Activated CD4-positive, CD25-positive, alpha-beta regulatory T cell treated with anti-CD3 and anti-CD28 coated beads, Interleukin-2, amount 50 U/mL, for 72 hours (primary cell): ENCODE results near the gene HOXC9.
"Not testable (repeated sequence)": the region's sequence is repeated elsewhere in the genome, so short reads cannot be mapped to it uniquely, and the experiment has no call there.

Source experiments
- DNase-seq: peaks from one replicate; pipeline ENCODE4 v3.0.0; 2021

HOXC9 gene

DNA sequence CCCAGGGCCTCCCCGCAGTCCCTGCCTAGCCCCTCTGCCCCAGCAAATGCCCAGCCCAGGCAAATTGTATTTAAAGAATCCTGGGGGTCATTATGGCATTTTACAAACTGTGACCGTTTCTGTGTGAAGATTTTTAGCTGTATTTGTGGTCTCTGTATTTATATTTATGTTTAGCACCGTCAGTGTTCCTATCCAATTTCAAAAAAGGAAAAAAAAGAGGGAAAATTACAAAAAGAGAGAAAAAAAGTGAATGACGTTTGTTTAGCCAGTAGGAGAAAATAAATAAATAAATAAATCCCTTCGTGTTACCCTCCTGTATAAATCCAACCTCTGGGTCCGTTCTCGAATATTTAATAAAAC is 30.5 kb downstream of the HOXC9 start:
- no peak for DNase-seq

DNA sequence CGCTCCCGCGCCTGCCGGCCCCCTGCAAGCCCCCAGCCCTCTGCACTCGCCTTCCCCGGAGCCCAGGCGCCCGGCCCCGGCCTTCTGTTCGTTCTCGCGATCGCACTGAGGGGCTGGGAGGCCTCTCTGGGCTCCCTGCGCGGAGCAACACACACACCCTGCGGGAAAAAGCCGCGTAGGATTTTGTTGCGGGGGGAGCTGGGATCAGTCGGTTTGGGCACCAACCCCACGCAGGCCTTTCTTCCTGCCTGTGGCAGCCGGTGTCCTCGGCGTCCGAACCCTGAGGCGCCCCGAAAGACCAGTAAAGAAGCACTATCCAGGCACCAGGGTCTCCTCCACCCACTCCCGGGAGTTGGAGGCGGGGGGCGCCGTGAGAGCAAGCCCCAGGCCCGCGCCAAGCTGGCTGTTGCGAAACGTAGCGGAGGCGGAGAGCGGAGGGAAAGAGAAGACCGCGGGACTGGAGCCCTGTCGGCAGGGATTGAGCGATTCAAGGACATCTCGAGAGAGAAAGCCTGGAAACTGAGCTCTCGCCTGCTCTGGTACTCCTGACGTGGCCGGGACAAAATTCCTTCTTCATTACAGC is 31.0 kb downstream of the HOXC9 start:
- no peak for DNase-seq

DNA sequence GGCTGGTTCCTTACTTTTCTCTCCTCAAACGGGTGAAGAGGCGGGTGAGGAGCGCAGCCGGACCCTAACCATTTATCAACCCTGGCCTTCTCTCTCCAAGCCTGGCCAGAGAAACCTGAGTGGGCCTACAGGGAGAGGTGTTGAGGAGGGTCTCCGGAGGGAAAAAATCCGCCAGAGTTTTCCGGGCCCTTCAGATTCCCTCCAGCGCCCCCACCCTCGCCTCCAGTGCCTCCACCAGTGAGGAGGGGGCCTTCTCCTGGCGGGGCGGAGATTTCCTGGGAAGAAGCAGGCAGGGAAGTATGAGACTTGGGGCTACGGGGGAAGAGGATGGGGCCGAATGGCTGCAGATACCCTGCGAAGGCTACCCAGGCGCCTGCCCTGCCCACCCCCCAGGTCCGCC is 31.5 kb downstream of the HOXC9 start:
- no peak for DNase-seq

DNA sequence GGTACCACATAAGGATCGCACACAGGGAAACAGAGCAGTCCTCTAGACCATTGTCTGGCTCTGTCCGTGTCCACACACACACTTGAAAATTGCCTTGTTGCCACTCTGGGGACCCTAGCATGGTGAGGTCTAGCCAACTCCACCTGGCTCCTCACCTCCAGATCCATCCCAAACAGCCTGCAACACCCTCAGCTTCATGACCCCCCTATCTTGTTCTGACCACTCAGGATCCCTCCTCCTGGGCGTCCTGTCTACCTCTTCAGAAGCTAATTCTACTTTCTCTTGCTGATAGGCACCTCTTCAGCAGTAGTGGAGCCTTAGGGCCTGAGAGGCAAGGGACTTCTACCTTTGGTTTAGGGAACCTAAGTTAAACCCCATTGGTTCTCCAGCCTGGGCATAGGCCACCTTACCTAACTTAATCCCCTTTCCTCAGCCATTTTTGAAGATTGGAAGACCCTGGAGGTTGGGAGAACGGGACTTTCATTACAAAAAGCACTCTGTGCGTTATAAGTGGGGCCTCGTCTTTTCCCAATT is 32.2 kb downstream of the HOXC9 start:
- DNase-seq, result no peak

DNA sequence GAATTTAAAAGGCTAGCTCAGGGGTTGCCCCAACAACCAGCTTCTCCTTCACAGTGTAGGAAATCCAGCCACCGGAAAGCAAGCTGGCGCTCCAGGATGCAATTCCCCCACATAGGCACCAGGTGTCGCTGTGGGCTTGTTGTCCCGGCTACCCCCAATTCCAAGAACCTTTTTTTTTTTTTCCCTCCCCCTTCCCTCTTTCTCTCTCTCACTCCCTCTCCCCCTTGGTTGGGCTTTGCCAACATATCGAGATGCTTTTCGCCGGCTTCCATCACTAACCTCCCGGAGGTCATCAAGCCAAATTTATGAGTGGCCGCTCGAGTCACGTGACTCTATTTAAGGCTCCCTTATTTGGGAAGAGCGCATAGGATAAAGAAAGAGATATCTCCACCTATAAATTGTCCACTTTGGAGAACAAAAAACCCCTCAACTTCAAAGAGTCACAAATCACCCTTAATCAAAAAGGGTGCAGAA is 32.7 kb downstream of the HOXC9 start, which contains the start of gene HOXC5:
TSS of gene HOXC5 (plus strand) at position 424 of the 474 bp plus-strand sequence. CDS start 73 bp downstream, outside the sequence.
- DNase-seq, result peak; percentile 62

DNA sequence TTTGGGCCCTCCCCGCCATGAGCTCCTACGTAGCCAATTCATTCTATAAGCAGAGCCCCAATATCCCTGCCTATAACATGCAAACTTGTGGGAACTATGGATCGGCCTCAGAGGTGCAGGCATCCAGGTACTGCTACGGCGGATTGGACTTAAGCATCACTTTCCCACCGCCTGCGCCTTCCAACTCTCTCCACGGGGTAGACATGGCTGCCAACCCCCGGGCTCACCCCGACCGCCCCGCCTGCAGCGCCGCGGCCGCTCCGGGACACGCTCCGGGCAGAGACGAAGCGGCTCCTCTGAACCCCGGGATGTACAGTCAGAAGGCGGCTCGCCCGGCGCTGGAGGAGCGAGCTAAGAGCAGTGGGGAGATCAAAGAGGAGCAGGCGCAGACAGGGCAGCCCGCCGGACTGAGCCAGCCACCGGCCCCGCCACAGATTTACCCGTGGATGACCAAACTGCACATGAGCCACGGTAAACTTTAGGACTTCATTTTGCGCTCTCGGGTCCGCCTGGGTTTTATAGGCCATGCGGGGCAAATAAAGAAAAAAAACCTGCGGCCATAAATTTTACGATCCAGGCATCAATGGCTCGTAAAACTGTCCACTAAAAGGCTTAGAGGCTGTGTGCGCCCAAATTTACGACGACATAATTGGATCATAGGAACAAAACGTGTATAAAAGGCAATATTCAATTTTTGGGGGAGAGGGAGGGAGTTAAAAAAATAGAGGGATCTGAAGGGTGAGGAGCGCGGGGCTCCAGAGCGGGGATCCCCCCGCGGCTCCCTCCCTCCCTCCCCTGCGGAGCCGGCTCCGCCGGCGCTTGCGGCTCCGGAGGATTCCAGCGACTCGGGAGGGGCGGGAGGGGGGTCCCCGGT is 33.4 kb downstream of the HOXC9 start:
- no peak for DNase-seq

DNA sequence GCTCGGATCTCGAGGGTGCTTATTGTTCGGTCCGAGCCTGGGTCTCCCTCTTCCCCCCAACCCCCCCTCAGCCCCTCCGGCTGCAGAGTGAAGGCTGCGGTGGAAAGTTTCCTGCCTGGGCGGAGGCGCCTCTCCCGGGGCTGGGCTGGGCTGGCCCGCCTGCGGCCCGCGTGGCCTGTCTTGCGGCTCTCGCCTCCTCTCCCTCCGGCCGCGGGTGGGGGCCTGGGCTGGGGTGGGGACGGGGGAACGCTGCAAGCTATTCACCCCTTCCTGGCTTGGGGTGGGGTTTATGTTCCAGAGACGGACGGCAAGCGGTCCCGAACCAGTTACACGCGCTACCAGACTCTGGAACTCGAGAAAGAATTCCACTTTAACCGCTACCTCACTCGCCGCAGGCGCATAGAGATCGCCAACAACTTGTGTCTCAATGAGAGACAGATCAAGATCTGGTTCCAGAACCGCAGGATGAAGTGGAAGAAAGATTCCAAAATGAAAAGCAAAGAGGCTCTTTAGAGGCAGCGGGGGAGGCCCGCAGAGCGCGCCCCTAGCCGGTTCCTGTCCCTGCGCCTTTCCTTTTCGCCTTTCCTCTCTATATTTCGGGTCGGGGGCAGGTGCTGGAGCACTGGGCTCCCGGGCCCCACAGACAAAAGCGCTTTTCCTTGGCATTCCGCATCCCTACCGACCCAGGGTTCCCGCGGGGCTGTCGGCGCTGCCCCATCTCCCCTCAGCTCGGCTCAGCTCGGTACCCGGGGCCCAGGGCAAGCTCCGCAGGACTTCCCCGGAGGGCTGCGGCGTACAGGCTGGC is 34.2 kb downstream of the HOXC9 start:
- no peak for DNase-seq

DNA sequence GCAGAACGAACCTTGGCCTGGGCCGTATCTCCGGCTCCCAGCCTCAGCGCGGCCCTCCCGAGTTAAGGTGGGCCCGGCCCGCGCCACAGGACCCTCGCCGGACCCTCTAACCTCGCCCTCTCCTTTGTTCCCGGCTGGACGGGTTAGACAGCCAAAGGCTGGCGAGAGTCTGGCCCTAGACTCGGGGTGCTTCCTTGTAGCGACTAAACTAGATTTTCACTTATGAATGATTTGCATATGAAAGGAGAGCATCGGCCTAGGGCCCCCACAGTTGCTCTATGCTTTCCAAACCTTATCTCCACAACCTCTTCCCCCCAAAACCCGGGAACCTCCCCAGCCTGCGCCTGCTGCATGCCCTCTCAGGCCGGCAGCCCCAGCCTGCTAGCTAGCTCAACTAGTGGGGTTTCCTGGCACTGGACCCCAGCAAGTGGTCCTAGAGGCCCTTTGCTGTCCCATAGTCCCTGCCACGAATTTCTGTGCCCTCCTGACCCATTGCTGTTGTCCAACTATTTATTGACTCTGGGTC is 34.9 kb downstream of the HOXC9 start:
- no peak for DNase-seq

DNA sequence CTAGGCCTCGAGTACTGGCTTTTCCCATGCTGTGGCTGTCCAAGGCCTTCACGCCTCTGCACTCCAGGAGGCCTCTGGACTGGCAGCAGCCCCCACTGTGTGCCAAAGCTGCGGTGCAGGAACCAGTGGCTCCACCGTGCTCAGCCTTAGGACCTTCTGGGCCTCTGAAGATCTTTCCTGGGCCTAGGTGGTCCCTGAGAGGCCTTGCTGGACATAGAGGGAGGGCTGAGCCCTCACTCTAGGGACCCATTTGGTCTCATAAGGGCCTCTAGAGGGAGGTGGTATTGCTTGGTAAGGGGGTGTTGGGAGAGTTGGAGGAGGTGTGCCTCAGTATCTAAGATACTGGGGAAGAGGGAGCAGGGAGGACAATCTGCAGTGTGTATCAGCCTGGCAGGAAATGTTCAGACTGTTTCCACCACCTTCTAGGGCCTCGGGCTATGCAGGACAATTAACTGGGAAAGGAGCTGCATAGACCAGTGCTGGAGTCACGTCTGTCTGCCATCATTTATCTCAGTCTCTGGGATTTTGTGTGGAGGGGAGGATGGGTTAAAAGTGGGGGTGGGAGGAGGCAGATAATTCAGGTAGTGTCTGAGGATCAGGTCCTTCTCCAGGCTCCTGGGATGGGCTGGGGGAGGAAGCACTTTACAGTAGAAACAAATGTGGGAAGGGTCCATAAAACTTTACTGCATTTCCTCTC is 35.8 kb downstream of the HOXC9 start:
- no peak for DNase-seq

DNA sequence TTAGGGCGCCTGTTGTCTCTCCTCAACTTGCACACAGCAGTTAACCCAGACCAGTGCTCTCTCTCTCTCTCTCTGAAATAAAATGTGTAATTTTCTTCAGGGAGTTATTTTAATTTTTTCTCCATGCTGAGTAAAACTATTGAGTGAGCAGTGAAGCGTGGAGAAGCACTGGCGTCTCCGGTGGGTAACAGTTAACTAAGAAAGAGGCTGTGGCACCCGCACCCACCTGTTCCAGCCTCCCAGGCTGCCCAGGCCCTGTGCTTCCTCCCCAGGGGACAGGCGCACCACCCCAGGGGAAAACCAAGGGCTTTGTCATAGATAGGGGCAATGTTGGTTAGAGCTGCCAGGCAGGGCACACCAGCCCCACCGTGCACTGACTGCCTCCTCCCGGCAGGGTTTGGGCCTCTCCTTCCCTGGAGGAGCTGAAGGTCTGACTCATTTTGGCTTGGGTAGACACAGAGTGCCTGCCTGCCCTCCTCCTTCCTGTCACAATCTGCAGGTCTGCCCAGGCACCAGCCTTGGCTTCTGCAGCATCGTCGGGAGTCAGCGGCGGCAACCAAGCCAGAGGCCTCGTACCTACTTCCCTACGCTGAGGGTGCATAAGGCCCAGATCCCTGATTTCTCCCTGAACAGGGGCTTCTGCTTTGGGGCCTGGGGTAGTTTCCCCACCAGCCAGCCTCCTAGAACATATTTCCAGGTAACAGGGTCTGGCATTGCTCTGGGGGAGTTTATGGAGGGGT is 36.8 kb downstream of the HOXC9 start:
- no peak for DNase-seq

DNA sequence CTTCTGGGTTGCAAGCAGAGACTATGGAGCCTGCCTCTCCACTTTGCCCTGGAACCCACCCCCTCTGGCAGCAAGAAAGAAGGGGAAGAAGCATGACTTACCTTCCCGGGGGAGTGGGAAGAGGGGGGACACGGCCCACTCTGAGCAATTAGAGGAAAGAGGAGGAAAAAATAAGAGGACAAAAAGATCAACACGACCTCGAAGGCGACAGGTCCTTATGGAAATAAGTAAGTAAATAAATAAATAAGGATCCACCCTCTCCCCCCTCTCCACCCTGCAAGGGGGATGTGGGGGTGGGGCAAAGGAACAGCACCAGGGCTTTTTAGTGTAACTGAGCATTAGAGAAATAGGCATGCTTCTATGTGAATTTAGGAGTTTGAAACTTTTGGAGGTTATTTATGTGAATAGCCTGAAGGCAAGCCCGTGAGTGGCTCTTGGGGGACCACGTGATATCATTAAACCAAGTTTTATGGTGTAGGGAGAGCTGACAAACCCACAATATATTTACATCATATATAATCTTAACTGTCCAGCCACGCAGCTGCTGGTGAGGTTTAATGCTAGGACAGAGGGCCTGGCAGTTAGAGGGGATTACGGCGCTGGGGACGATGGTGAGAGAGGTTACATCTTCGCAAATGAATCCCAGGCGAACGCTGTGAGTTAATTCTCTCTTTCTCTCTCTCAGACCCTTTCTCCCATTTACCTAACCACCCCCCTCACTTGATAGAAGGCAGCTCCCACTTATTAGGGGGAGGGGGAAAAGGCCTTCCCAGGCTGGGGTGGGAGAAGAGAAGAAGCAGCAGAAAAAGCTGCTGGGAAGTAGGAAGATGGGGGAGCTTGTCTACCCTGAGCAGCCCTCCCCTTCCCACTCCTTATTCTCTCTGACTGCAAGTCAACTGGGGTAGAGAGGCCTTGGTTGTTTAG is 37.7 kb downstream of the HOXC9 start:
- DNase-seq, result no peak

DNA sequence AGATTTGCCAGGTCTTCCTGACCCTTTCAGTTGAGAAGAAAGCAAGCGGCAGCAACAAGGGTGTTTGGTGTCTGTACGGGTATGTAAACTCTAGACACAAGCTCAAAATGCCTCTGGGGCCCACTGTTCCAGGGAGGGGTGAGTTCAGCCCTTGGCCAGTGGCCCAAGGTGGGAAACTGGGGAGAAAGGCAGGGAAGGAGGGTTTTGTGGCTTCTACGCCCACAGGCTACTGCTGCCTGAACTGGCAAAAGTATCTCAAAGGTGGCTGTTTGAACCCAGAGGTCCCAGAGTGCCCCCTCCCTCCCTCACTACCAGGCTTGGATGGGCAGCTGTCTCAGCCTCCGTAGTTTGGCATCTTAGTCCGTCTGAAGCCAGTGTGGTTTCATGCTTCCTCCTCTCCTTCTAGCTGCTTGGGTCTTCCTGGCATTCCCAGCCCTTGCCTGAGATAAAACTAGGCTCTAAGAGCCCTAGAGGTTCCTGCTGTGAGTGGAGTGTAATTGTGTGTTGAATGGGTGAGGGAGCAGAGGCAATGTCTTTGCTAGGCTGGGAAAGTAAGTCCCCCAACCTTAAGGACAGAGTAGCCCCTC is 38.4 kb downstream of the HOXC9 start:
- DNase-seq, result no peak

DNA sequence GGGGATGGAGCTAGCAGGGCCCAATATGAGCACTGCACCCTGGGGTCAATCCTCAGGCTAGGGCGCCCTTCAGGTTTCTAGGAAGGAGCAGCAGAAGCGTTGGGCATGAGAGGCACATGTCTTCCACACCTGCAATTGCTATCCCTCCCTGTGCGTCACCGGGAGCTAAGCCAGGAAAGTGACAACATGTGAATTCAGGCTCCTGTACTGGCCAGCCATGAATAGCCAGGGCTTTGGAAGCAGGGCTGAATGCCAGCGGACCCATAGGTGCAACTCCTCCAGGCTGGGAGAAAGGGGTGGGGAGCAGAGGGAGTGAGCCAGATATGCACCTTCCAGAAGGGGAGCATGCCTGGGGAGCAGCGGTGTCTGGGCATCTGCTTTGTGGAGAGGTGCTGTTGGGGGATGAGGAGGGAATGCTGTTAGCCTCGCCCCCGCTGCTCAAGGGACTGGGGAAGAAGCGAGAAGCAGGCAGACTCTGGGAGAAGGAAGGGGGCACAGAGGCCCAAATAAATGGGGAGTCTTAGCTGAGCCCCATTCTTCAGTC is 39.0 kb downstream of the HOXC9 start:
- no peak for DNase-seq

DNA sequence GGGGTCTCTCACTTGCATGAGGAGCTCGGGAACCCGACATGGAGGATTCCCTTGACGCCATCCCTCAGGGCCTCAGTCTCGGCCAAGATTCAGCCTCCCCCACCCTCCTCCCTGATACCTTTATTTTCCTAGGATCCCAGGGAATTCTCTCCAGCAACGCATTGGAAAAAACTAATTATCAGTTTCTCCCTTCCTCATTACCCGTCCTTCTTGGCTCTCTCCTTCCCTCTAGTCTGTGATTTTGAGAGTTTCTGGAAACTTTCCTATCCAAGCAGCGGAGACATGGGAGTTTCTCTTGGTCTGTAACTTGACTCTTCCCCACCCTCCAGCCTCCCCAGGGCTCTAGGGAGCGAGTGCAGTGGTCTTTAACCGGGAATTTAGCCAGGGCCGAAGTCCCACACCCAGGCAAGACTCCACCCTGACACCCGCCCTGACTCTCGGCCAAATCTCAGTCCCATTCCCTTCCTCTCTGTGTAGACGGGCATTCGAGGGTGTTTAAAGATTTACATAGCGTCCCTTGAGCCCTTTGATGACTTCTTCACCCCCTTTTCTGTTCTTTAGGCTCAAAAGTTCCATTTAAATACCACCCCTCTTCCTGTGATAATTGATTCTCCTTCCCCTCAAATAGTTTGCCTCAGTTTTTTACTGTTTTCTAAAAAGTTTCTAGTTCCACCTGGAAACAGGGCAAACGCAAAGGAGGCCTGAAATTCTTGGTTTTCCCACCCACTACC is 39.6 kb downstream of the HOXC9 start:
- DNase-seq, result no peak

DNA sequence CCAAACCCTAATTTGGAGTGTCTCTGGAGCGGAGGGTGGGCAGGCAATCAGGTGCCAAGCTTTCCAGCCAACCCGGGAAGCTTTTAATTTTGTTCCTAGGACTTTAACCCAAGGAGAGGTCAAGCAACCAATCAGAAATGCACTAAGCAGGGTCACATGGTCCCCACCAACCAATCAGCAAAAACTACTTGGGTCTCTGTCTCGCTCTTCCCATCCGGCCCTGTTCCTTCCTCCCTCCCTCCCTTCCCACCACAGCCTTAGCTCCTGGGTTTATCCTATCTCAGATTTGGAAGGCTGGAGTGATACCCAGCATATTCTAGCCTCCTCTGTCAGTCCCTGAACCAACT is 40.2 kb downstream of the HOXC9 start:
- no peak for DNase-seq

DNA sequence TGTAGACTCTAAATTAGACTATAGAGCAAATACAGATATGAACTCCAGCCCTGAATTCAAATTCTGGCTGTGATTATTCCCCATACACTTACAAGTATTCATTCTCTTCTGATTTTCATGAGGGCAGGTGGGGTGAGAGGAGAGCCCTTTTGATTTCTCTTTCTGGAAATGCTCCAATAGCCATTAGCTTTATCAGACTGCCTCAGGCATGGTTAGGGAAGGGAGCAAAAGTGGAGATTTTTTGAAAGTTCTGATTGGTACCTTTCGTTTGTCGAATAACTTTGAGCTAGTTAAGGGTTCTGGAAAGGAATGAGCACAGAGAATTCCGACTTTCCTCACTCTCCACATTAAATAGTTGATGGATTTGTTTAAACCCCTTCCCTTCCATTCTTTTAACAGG is 40.7 kb downstream of the HOXC9 start:
- no peak for DNase-seq

DNA sequence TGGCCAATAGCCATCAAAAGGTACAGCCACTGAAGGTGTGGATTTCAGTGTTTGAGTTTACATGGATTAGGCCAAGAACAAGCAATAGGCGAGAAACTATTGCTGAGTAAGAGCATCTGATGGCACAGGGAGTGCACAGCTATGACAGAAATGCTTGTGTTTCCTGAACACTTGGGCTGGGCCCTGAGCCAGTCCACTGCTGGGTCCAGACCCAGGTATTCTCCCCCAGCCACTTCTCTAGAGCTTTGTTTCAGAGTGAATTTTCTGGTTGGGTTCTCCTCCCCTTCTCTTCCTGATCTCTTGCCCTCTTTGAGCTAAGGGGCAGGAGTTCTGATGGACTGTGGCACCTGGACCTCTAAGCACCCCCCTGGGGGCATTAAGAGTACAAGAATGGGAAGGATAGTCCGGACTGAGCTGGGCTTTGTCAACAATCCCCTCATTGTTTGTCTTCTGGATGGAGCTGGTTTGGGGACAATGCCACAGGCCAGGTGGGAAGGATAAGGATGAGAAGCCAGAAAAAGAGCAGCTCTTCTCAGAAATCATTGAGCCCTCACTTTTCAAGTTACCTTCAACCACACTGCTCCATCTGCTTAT is 41.2 kb downstream of the HOXC9 start:
- no peak for DNase-seq

DNA sequence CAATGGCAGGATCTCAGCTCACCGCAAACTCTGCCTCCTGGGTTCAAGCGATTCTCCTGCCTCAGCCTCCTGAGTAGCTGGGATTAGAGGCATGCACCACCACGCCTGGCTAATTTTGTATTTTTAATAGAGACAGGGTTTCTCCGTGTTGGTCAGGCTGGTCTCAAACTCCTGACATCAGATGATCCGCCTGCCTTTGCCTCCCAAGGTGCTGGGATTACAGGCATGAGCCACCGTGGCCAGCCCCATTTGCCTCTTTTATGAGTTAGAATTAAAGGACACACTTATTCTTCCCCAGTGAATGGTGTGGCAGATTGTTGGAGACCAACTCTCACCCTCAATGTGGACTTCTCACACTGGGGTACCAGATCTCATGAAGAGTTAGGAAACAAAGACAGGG is 42.1 kb downstream of the HOXC9 start:
- not testable (repeated sequence) for DNase-seq
